Lower leg skin (tissue), 3 donors: ENCODE results near the gene TAGLN2.

Source experiments
- POLR2A ChIP-seq, 2 donors: fragments of 450-650 bp; IDR thresholded peaks; one replicate each; pipeline ENCODE4 v1.6.1; 2016 to 2017; ENCODE audit warnings: antibody characterized with exemption in 2 of 2, mild to moderate bottlenecking in 1 of 2, moderate library complexity in 1 of 2
- TF ChIP-seq, protein P1 (sequence below), 3 donors: fragments of 450-650 bp; IDR thresholded peaks; one replicate each; pipeline ENCODE4 v1.5.1; 2016; ENCODE audit warnings: antibody characterized with exemption in 3 of 3, mild to moderate bottlenecking in 3 of 3, moderate library complexity in 2 of 3

DNA sequence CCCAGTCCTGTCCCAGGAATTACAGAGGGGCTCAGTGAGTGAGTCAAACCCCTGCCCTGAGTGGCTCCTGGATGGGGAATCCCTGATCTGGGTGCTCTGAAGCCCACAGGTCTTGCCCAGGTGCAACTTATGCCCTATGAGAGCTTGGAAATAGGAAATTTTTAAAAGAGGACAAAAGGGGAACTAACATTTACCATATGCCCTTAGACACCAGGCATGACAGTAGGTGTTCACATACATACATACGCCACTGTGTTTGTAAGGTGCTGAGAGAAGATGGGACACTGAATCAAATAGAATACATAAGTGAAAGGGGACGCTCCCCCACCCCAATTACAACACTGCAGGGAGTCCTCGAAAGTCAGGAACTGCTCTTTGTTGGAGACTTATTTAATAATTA lies 26.8 kb downstream of the TAGLN2 start:
- TF ChIP-seq POLR2A (IDR thresholded peaks at IDR 0.05): no peak
- TF ChIP-seq, protein P1, sequence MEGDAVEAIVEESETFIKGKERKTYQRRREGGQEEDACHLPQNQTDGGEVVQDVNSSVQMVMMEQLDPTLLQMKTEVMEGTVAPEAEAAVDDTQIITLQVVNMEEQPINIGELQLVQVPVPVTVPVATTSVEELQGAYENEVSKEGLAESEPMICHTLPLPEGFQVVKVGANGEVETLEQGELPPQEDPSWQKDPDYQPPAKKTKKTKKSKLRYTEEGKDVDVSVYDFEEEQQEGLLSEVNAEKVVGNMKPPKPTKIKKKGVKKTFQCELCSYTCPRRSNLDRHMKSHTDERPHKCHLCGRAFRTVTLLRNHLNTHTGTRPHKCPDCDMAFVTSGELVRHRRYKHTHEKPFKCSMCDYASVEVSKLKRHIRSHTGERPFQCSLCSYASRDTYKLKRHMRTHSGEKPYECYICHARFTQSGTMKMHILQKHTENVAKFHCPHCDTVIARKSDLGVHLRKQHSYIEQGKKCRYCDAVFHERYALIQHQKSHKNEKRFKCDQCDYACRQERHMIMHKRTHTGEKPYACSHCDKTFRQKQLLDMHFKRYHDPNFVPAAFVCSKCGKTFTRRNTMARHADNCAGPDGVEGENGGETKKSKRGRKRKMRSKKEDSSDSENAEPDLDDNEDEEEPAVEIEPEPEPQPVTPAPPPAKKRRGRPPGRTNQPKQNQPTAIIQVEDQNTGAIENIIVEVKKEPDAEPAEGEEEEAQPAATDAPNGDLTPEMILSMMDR (IDR thresholded peaks at IDR 0.05): no peak
